ENCODE data around the gene CCDC148.
"Not testable (repeated sequence)": the region's sequence is repeated elsewhere in the genome, so short reads cannot be mapped to it uniquely, and the experiment has no call there.

The CCDC148 gene

GRCh38 chr2:158478816-158479215, 22.3 kb upstream of the CCDC148 start:
- H3K4me3 ChIP-seq (ENCODE audit: low read depth in 1 of 2, low read length in 2 of 2): no peak overlapping the region
- H3K9me3 ChIP-seq (ENCODE audit: low read length): no peaks in the 10 kb centered on the region
- no peaks in the 10 kb centered on the region for H3K36me3 ChIP-seq (ENCODE audit: insufficient read depth, low read length)
- H3K4me1 ChIP-seq (ENCODE audit: insufficient read depth, low read length): no peaks in the 10 kb centered on the region
- no peaks in the 10 kb centered on the region for H3K27me3 ChIP-seq (ENCODE audit: control insufficient read depth in 1 of 2, insufficient read depth in 2 of 2, low read length in 2 of 2)
- H3K9ac ChIP-seq (ENCODE audit: low read length): no peak overlapping the region
- H3K27ac ChIP-seq (ENCODE audit: low read depth, low read length): no peak overlapping the region

- H3K9ac ChIP-seq (ENCODE audit: low read length): no peak overlapping the region
- H3K27me3 ChIP-seq (ENCODE audit: control insufficient read depth in 1 of 2, insufficient read depth in 2 of 2, low read length in 2 of 2): no peaks in the 10 kb centered on the region
- H3K36me3 ChIP-seq (ENCODE audit: insufficient read depth, low read length): no peaks in the 10 kb centered on the region
- H3K4me1 ChIP-seq (ENCODE audit: insufficient read depth, low read length): no peaks in the 10 kb centered on the region
- no peaks in the 10 kb centered on the region for H3K9me3 ChIP-seq (ENCODE audit: low read length)
- H3K27ac ChIP-seq (ENCODE audit: low read depth, low read length): no peak overlapping the region
- H3K4me3 ChIP-seq (ENCODE audit: low read depth in 1 of 2, low read length in 2 of 2): no peak overlapping the region
Observed at GRCh38 chr2:158478237-158478636, 21.7 kb upstream of the CCDC148 start.

GRCh38 chr2:158477202-158477601, 20.6 kb upstream of the CCDC148 start:
- no peaks in the 10 kb centered on the region for H3K27me3 ChIP-seq (ENCODE audit: control insufficient read depth in 1 of 2, insufficient read depth in 2 of 2, low read length in 2 of 2)
- H3K27ac ChIP-seq (ENCODE audit: low read depth, low read length): no peak overlapping the region
- H3K9ac ChIP-seq (ENCODE audit: low read length): no peak overlapping the region
- H3K36me3 ChIP-seq (ENCODE audit: insufficient read depth, low read length): no peaks in the 10 kb centered on the region
- H3K9me3 ChIP-seq (ENCODE audit: low read length): no peaks in the 10 kb centered on the region
- no peak overlapping the region for H3K4me3 ChIP-seq (ENCODE audit: low read depth in 1 of 2, low read length in 2 of 2)
- H3K4me1 ChIP-seq (ENCODE audit: insufficient read depth, low read length): no peaks in the 10 kb centered on the region

- H3K4me1 ChIP-seq (ENCODE audit: insufficient read depth, low read length); H3K9me3 ChIP-seq (ENCODE audit: low read length); H3K27me3 ChIP-seq (ENCODE audit: control insufficient read depth in 1 of 2, insufficient read depth in 2 of 2, low read length in 2 of 2); H3K4me3 ChIP-seq (ENCODE audit: low read depth in 1 of 2, low read length in 2 of 2); H3K36me3 ChIP-seq (ENCODE audit: insufficient read depth, low read length); H3K9ac ChIP-seq (ENCODE audit: low read length); H3K27ac ChIP-seq (ENCODE audit: low read depth, low read length): not testable (repeated sequence)
Observed at GRCh38 chr2:158474526-158475011, 18.0 kb upstream of the CCDC148 start.

- H3K36me3 ChIP-seq (ENCODE audit: insufficient read depth, low read length): no peaks in the 10 kb centered on the region
- H3K4me3 ChIP-seq (ENCODE audit: low read depth in 1 of 2, low read length in 2 of 2): no peak overlapping the region
- H3K27ac ChIP-seq (ENCODE audit: low read depth, low read length): no peak overlapping the region
- H3K9ac ChIP-seq (ENCODE audit: low read length): no peak overlapping the region
- no peaks in the 10 kb centered on the region for H3K4me1 ChIP-seq (ENCODE audit: insufficient read depth, low read length)
- H3K27me3 ChIP-seq (ENCODE audit: control insufficient read depth in 1 of 2, insufficient read depth in 2 of 2, low read length in 2 of 2): no peaks in the 10 kb centered on the region
- no peaks in the 10 kb centered on the region for H3K9me3 ChIP-seq (ENCODE audit: low read length)
Observed at GRCh38 chr2:158473719-158474392, 17.3 kb upstream of the CCDC148 start.

GRCh38 chr2:158473300-158473699, 16.7 kb upstream of the CCDC148 start:
- H3K9ac ChIP-seq (ENCODE audit: low read length); H3K27me3 ChIP-seq (ENCODE audit: control insufficient read depth in 1 of 2, insufficient read depth in 2 of 2, low read length in 2 of 2); H3K9me3 ChIP-seq (ENCODE audit: low read length); H3K4me3 ChIP-seq (ENCODE audit: low read depth in 1 of 2, low read length in 2 of 2); H3K27ac ChIP-seq (ENCODE audit: low read depth, low read length); H3K36me3 ChIP-seq (ENCODE audit: insufficient read depth, low read length); H3K4me1 ChIP-seq (ENCODE audit: insufficient read depth, low read length): not testable (repeated sequence)

GRCh38 chr2:158472829-158473228, 16.3 kb upstream of the CCDC148 start:
- H3K27ac ChIP-seq (ENCODE audit: low read depth, low read length); H3K4me1 ChIP-seq (ENCODE audit: insufficient read depth, low read length); H3K9me3 ChIP-seq (ENCODE audit: low read length); H3K9ac ChIP-seq (ENCODE audit: low read length); H3K27me3 ChIP-seq (ENCODE audit: control insufficient read depth in 1 of 2, insufficient read depth in 2 of 2, low read length in 2 of 2); H3K4me3 ChIP-seq (ENCODE audit: low read depth in 1 of 2, low read length in 2 of 2); H3K36me3 ChIP-seq (ENCODE audit: insufficient read depth, low read length): not testable (repeated sequence)

GRCh38 chr2:158467248-158467647, 10.7 kb upstream of the CCDC148 start:
- H3K36me3 ChIP-seq (ENCODE audit: insufficient read depth, low read length): no peaks in the 10 kb centered on the region
- H3K9me3 ChIP-seq (ENCODE audit: low read length): no peaks in the 10 kb centered on the region
- H3K4me1 ChIP-seq (ENCODE audit: insufficient read depth, low read length): no peaks in the 10 kb centered on the region
- no peak overlapping the region for H3K9ac ChIP-seq (ENCODE audit: low read length)
- no peak overlapping the region for H3K4me3 ChIP-seq (ENCODE audit: low read depth in 1 of 2, low read length in 2 of 2)
- no peaks in the 10 kb centered on the region for H3K27me3 ChIP-seq (ENCODE audit: control insufficient read depth in 1 of 2, insufficient read depth in 2 of 2, low read length in 2 of 2)
- no peak overlapping the region for H3K27ac ChIP-seq (ENCODE audit: low read depth, low read length)

GRCh38 chr2:158464426-158465281, 8.1 kb upstream of the CCDC148 start:
- Histone ChIP-seq H3K27me3 (ENCODE audit: control insufficient read depth in 1 of 2, insufficient read depth in 2 of 2, low read length in 2 of 2) (no peaks in the 10 kb centered on the region), H3K4me3 (ENCODE audit: low read depth in 1 of 2, low read length in 2 of 2) (no peak overlapping the region), H3K36me3 (ENCODE audit: insufficient read depth, low read length) (no peaks in the 10 kb centered on the region), H3K4me1 (ENCODE audit: insufficient read depth, low read length) (peaks cover 2% of the 10 kb centered on the region), H3K9me3 (ENCODE audit: low read length) (no peaks in the 10 kb centered on the region), H3K9ac (ENCODE audit: low read length) (no peak overlapping the region), H3K27ac (ENCODE audit: low read depth, low read length) (no peak overlapping the region)

- Histone ChIP-seq H3K4me1 (ENCODE audit: insufficient read depth, low read length) (peaks cover 5% of the 10 kb centered on the region), H3K27ac (ENCODE audit: low read depth, low read length) (no peak overlapping the region), H3K4me3 (ENCODE audit: low read depth in 1 of 2, low read length in 2 of 2) (no peak overlapping the region), H3K9me3 (ENCODE audit: low read length) (no peaks in the 10 kb centered on the region), H3K9ac (ENCODE audit: low read length) (no peak overlapping the region), H3K27me3 (ENCODE audit: control insufficient read depth in 1 of 2, insufficient read depth in 2 of 2, low read length in 2 of 2) (no peaks in the 10 kb centered on the region), H3K36me3 (ENCODE audit: insufficient read depth, low read length) (no peaks in the 10 kb centered on the region)
Observed at GRCh38 chr2:158463496-158464095, 7.0 kb upstream of the CCDC148 start.

- Histone ChIP-seq H3K27ac (ENCODE audit: low read depth, low read length) (no peak overlapping the region), H3K36me3 (ENCODE audit: insufficient read depth, low read length) (no peaks in the 10 kb centered on the region), H3K9ac (ENCODE audit: low read length) (no peak overlapping the region), H3K4me1 (ENCODE audit: insufficient read depth, low read length) (peaks cover 10% of the 10 kb centered on the region), H3K4me3 (ENCODE audit: low read depth in 1 of 2, low read length in 2 of 2) (no peak overlapping the region), H3K9me3 (ENCODE audit: low read length) (no peaks in the 10 kb centered on the region), H3K27me3 (ENCODE audit: control insufficient read depth in 1 of 2, insufficient read depth in 2 of 2, low read length in 2 of 2) (no peaks in the 10 kb centered on the region)
Observed at GRCh38 chr2:158460632-158461297, 4.2 kb upstream of the CCDC148 start.

Data from muscle layer of colon (tissue), 2 donors.